Kidney (tissue), 14 donors: Measurements from ENCODE around the gene SCAP. TPM values are rescaled to one million over a fixed set of nuclear protein-coding genes. Genes with fewer than 3 reads are reported as not detected.
A peak's percentile ranks its signal among the peaks of the same experiment; 100 is the strongest.

Experiments
- DNase-seq, 5 donors: peaks; one replicate each; pipeline ENCODE4 v3.0.0-alpha.2; 2013 to 2020
- FAIRE-seq: peaks from 2 replicates; lab custom pipeline; 2012; peaks lifted over from hg19 to GRCh38; lab: Jason Lieb, UNC
- H3K27ac ChIP-seq, 2 donors: one replicate each; pipeline ENCODE4 v1.7.0; 2013; ENCODE audit warnings: low read depth in 2 of 2, low read length in 2 of 2, inconsistent platforms in 1 of 2
- H3K27me3 ChIP-seq: one replicate; pipeline ENCODE4 v1.7.1; 2013; ENCODE audit warnings: low read length, inconsistent platforms; ENCODE audit not compliant: control insufficient read depth, insufficient read depth
- H3K36me3 ChIP-seq, 3 donors: one replicate each; pipeline versions ENCODE4 v1.7.0 to v1.7.1; 2013; ENCODE audit warnings: low read length in 3 of 3, control low read depth in 1 of 3, inconsistent platforms in 1 of 3; ENCODE audit not compliant: insufficient read depth in 3 of 3, control insufficient read depth in 2 of 3
- H3K4me1 ChIP-seq, 3 donors: one replicate each; pipeline versions ENCODE4 v1.7.0 to v1.7.1; 2013; ENCODE audit warnings: low read length in 3 of 3, inconsistent platforms in 1 of 3, low read depth in 1 of 3; ENCODE audit not compliant: control insufficient read depth in 2 of 3, insufficient read depth in 2 of 3
- H3K4me3 ChIP-seq, 3 donors: one replicate each; pipeline versions ENCODE4 v1.7.0 to v1.8.1; 2013; ENCODE audit warnings: low read length in 3 of 3, control low read depth in 1 of 3, inconsistent platforms in 1 of 3
- H3K9ac ChIP-seq, 3 donors: one replicate each; pipeline versions ENCODE4 v1.7.0 to v1.7.1; 2013; ENCODE audit warnings: low read length in 3 of 3, control low read depth in 1 of 3, inconsistent platforms in 1 of 3
- H3K9me3 ChIP-seq, 3 donors: one replicate each; pipeline versions ENCODE4 v1.7.0 to v1.7.1; 2013; ENCODE audit warnings: low read length in 3 of 3, control low read depth in 1 of 3, inconsistent platforms in 1 of 3; ENCODE audit not compliant: control insufficient read depth in 2 of 3, insufficient read depth in 1 of 3
- intact Hi-C: fragments of 100-400 bp; cut with DNase I; formaldehyde crosslinking; loops from one replicate; pipeline ENCODE4 v1.11.1; 2022
- polyA plus RNA-seq: library from polyadenylated mRNA; stranded (reverse); fragments of 350-450 nt; fragmentation: Illumina TruSeq; extraction: RNeasy Lipid Tissue Mini Kit (QIAGEN cat#74804); gene quantifications from one replicate; pipeline ENCODE4 v1.2.3, GENCODE V29; 2014; ENCODE audit warnings: low read depth, low replicate concordance; ENCODE audit not compliant: insufficient read depth
- total RNA-seq: library from RNA; stranded (reverse); fragmentation: NEBNext Ultra II Directional; extraction: Animal tissue kit (Norgen Biotek cat#: 25700); gene quantifications from one replicate; pipeline ENCODE4 v1.2.1, GENCODE V29; 2021
- TF ChIP-seq, protein P1 (sequence below): IDR thresholded peaks from 3 replicates; pipeline ENCODE4 v1.5.1; 2012; ENCODE audit warnings: mild to moderate bottlenecking, moderate library complexity, borderline replicate concordance; ENCODE audit not compliant: insufficient read depth; ENCODE audit errors: extremely low read depth
- donor health status: control.
- donor health status: control.
- donor health status: control.
- donor health status: control.
- donor health status: control.
- donor health status: DM: yes; HTN: yes; CAD: no.
- donor health status: Normal renal cell carcinoma (clear cell type).

The SCAP gene
- total and polyA plus RNA-seq, 2 donors from 2014 or later: 47.3 to 85.1 TPM

DNA sequence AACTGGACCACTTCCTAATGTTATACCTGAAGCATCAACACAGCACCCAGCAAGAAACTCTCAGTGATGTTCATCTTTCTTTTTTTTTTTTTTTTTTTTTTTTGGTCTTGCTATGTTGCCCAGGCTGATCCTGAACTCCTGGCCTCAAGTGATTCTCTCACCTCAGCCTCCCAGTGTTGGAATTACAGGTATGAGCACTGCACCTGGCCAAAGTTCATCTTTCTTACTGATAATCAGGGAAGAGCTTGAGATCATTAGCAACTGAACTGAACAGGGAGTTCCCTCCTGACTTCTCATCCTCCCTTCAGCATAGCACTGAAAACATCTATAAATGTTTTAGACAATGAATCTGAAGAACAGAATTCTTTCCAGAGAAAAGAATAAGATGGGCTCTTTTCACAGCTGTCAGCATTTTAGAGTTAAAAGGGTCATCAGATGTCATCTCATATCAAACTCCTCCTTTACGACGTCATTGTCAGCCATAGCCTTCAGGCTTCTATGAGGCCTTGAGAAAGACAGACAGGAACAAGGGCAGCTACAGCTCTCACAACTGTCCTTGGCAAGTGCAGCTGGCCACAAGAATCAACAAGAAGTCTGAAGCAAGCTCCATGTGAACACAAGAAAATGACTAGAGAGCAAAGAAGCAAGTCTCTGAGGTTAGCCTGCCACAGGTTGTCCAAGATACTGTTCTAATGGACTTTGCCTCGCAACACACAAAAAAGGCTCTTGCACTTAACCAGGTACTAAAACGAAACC is 33.8 kb downstream of the SCAP start:
- peaks cover 0 to 23% (median 11%) of the 10 kb centered on the region in 3 donors for H3K4me1 ChIP-seq
- H3K9me3 ChIP-seq: no peaks in the 10 kb centered on the region
- no peak for FAIRE-seq
- no peaks in the 10 kb centered on the region for H3K27me3 ChIP-seq
- peak overlapping the region; percentile 47 to 71 for H3K27ac ChIP-seq
- no peak overlapping the region for H3K9ac ChIP-seq
- no peak for DNase-seq
- no peak overlapping the region for H3K4me3 ChIP-seq
- peaks cover 0 to 9% (median 8%) of the 10 kb centered on the region in 3 donors for H3K36me3 ChIP-seq
- TF ChIP-seq, protein P1, sequence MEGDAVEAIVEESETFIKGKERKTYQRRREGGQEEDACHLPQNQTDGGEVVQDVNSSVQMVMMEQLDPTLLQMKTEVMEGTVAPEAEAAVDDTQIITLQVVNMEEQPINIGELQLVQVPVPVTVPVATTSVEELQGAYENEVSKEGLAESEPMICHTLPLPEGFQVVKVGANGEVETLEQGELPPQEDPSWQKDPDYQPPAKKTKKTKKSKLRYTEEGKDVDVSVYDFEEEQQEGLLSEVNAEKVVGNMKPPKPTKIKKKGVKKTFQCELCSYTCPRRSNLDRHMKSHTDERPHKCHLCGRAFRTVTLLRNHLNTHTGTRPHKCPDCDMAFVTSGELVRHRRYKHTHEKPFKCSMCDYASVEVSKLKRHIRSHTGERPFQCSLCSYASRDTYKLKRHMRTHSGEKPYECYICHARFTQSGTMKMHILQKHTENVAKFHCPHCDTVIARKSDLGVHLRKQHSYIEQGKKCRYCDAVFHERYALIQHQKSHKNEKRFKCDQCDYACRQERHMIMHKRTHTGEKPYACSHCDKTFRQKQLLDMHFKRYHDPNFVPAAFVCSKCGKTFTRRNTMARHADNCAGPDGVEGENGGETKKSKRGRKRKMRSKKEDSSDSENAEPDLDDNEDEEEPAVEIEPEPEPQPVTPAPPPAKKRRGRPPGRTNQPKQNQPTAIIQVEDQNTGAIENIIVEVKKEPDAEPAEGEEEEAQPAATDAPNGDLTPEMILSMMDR: no peak
- intact Hi-C loops: no loop called here

GRCh38 chr3:47440131-47440530 is 35.6 kb downstream of the SCAP start:
- no peak for DNase-seq
- no peaks in the 10 kb centered on the region for H3K27me3 ChIP-seq
- H3K27ac ChIP-seq: no peak overlapping the region
- H3K4me3 ChIP-seq: no peak overlapping the region
- intact Hi-C loops: no loop called here
- TF ChIP-seq, protein P1: no peak
- no peaks in the 10 kb centered on the region for H3K9me3 ChIP-seq
- FAIRE-seq: no peak
- H3K9ac ChIP-seq: no peak overlapping the region
- H3K36me3 ChIP-seq: peaks cover 0 to 9% (median 8%) of the 10 kb centered on the region in 3 donors
- peaks cover 0 to 23% (median 11%) of the 10 kb centered on the region in 3 donors for H3K4me1 ChIP-seq

DNA sequence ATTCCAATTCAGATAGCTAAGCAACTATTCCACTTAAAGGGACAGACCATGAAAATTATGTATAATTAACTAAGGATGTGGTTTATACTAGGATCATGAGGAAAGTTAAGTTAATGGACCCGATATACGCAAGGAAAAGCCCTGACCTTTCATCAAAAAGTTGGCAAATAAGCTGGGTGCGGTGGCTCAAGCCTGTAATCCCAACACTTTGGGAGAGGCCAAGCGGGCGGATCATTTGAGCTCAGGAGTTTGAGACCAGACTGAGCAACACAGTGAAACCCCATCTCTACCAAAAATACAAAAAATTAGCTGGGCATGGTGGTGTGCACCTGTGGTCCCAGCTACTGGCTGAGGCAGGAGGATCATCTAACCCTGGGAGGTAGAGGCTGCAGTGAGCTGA is 39.6 kb downstream of the SCAP start:
- H3K4me3 ChIP-seq: no peak overlapping the region
- no peaks in the 10 kb centered on the region for H3K27me3 ChIP-seq
- H3K27ac ChIP-seq: no peak overlapping the region
- H3K36me3 ChIP-seq: peaks cover 0 to 21% (median 21%) of the 10 kb centered on the region in 3 donors
- no peak overlapping the region for H3K9ac ChIP-seq
- H3K4me1 ChIP-seq: peaks cover 0 to 11% (median 7%) of the 10 kb centered on the region in 3 donors
- FAIRE-seq (no peak), DNase-seq (no peak)
- intact Hi-C loops: no loop called here
- TF ChIP-seq, protein P1: no peak
- H3K9me3 ChIP-seq: no peaks in the 10 kb centered on the region
